Heart right ventricle (tissue), 16 donors: ENCODE results near the gene IRAK3. TPM values are rescaled to one million over a fixed set of nuclear protein-coding genes. Genes with fewer than 3 reads are reported as not detected.

Source experiments
- ATAC-seq, 8 donors: fragments of 200-7000 bp; cut with Tn5 transposase; one replicate each; pipeline ENCODE4 v1.9.1; 2020; ENCODE audit warnings: mild to moderate bottlenecking in 8 of 8, moderate library complexity in 8 of 8, moderate number of reproducible peaks in 1 of 8
- DNase-seq, 2 donors: peaks; one replicate each; pipeline ENCODE4 v3.0.0-alpha.2; 2020
- H3K27ac ChIP-seq, 10 donors: fragments of 200-600 bp; sonication (generic) in 2 of 10; one replicate each; pipeline versions ENCODE4 v1.5.0 to v1.8.0; 2020 to 2022; ENCODE audit warnings: mild to moderate bottlenecking in 3 of 10
- H3K27me3 ChIP-seq, 7 donors: fragments of 200-600 bp; one replicate each; pipeline ENCODE4 v1.8.0; 2021 to 2022; ENCODE audit warnings: mild to moderate bottlenecking in 2 of 7
- H3K36me3 ChIP-seq, 9 donors: fragments of 200-600 bp; sonication (generic) in 1 of 9; one replicate each; pipeline versions ENCODE4 v1.5.0 to v1.8.0; 2020 to 2022; ENCODE audit warnings: mild to moderate bottlenecking in 2 of 9
- H3K4me1 ChIP-seq, 9 donors: fragments of 200-600 bp; sonication (generic) in 1 of 9; one replicate each; pipeline versions ENCODE4 v1.5.0 to v1.8.0; 2020 to 2022; ENCODE audit warnings: mild to moderate bottlenecking in 4 of 9
- H3K4me3 ChIP-seq, 10 donors: fragments of 200-600 bp; sonication (generic) in 2 of 10; one replicate each; pipeline versions ENCODE4 v1.5.0 to v1.8.0; 2020 to 2022; ENCODE audit warnings: mild to moderate bottlenecking in 7 of 10, moderate library complexity in 2 of 10
- H3K9me3 ChIP-seq, 11 donors: fragments of 200-600 bp in 10 of 11; sonication (generic) in 2 of 11; one replicate each; pipeline versions ENCODE4 v1.5.0 to v1.8.0; 2013 to 2022; ENCODE audit warnings: mild to moderate bottlenecking in 2 of 11, control low read depth in 1 of 11, moderate library complexity in 1 of 11
- CTCF ChIP-seq, 9 donors: fragments of 200-600 bp; sonication (generic) in 2 of 9; IDR thresholded peaks; one replicate each; pipeline versions ENCODE4 v1.5.0 to v1.8.0; 2021 to 2022; ENCODE audit warnings: antibody characterized with exemption in 9 of 9, mild to moderate bottlenecking in 5 of 9, moderate library complexity in 1 of 9
- WGBS, 2 donors: extraction: QIAGEN DNeasy Blood & Tissue Kit; methylation state at CpG; one replicate each; pipeline ENCODE4 v1.1.7; 2013; ENCODE audit warnings: inconsistent platforms in 1 of 2; 5-methylcytosine and 5-hydroxymethylcytosine counted together
- intact Hi-C, 10 donors: fragments of 100-400 bp; cut with DNase I; formaldehyde crosslinking; loops; one replicate each; pipeline versions ENCODE4 v1.11.1 to v1.14.2; 2022
- polyA plus RNA-seq, 2 donors: library from polyadenylated mRNA; stranded (reverse); fragments of 200-250 nt; gene quantifications; one replicate each; pipeline ENCODE4 v1.2.3, GENCODE V29; 2013
- total RNA-seq, 10 donors: library from RNA; stranded (reverse); fragmentation: NEBNext Ultra II Directional in 3 of 10; extraction: Animal tissue kit (Norgen Biotek cat#: 25700) in 3 of 10; gene quantifications; one replicate each; pipeline versions ENCODE4 v1.2.1 to v1.2.4, GENCODE V29; 2021 to 2023
- donor health status: Arrhythmogenic right ventricular cardiomyopathy.
- donor health status: ischemic (EF 13 %, LVEDD 7.1; RV severe dilation, severe dysfunction).
- donor health status: healthy with polysubstance abuse.
- donor health status: DM: no; HTN: yes; CAD: no.
- donor health status: DM: no; HTN: no; CAD: no.
- donor health status: ischemic (EF 25% LVEDD 6.9; RV normal size, moderate dysfunction).
- donor health status: ischemic (EF 25% LVEDD 5.7; RV mildly dilated, moderate dysfunction).
- donor health status: healthy.
- donor health status: DM: yes; HTN: yes; CAD: no.
- donor health status: Ischemic cardiomyopathy.
- donor health status: ischemic (EF 35%, LVEDD 5.7; RV mildly dilated, moderate dysfunction).
- donor health status: nonischemic (EF 11% LVEDD 7.7; RV severe dilation, severe dysfunction).
- donor health status: DM: yes; HTN: yes; CAD: no.
- donor health status: PGD.
- donor health status: ischemic (EF 29% LVEDD 5.4; RV normal size, mild dysfunction).
- donor health status: nonischemic (EF 23%, LVEDD 6.1; RV moderate dilation, normal function).

The IRAK3 gene
- total and polyA plus RNA-seq, 12 donors, result 2.8 to 9.3 (median 4.3) TPM

- no peak for DNase-seq
- no peak for ATAC-seq
- intact Hi-C loops, result loop anchor here in 4 of 10 donors (1.0 to 10.0 kb wide), 3 partner anchors 19 to 45 kb away; partner anchors contain the start of gene TMBIM4 (in 1 of the 4)
- H3K27ac ChIP-seq, result peak overlapping the region; percentile 80 to 99 (median 92)
- TF ChIP-seq CTCF (IDR thresholded peaks at IDR 0.05), result no peak
- 44 to 63% methylated on average over 6 of the region's 6 CpGs for WGBS, 2 donors
- H3K4me3 ChIP-seq, result peak overlapping the region; percentile 1 to 73 (median 62)
- H3K36me3 ChIP-seq, result no peaks in the 10 kb centered on the region
- no peaks in the 10 kb centered on the region for H3K9me3 ChIP-seq
- H3K4me1 ChIP-seq, result peaks cover 0 to 57% (median 18%) of the 10 kb centered on the region in 9 donors
- peaks cover 0 to 8% (median 3%) of the 10 kb centered on the region in 7 donors for H3K27me3 ChIP-seq
Measured at GRCh38 chr12:66189889-66190288, 875 bp downstream of the IRAK3 start.

- H3K9me3 ChIP-seq, result no peaks in the 10 kb centered on the region
- 60 to 88% methylated on average over 1 of the region's 1 CpG for WGBS, 2 donors
- no peaks in the 10 kb centered on the region for H3K36me3 ChIP-seq
- no peak for ATAC-seq
- intact Hi-C loops, result loop anchor here in 1 of 10 donors (2.0 kb wide), 1 partner anchor 20 kb away; no protein-coding TSS in a partner anchor
- peaks cover 0 to 8% (median 3%) of the 10 kb centered on the region in 7 donors for H3K27me3 ChIP-seq
- no peak for TF ChIP-seq CTCF (IDR thresholded peaks at IDR 0.05)
- no peak for DNase-seq
- H3K4me3 ChIP-seq, result peak overlapping the region in 7 of 10 donors; percentile 55 to 73 (median 63)
- peaks cover 0 to 65% (median 18%) of the 10 kb centered on the region in 9 donors for H3K4me1 ChIP-seq
- peak overlapping the region in 5 of 10 donors; percentile 90 to 99 (median 95) for H3K27ac ChIP-seq
Measured at GRCh38 chr12:66190519-66191370, 1.7 kb downstream of the IRAK3 start.

- H3K27me3 ChIP-seq, result peaks cover 0 to 8% (median 3%) of the 10 kb centered on the region in 7 donors
- intact Hi-C loops, result loop anchor here in 1 of 10 donors (2.0 kb wide), 1 partner anchor 21 kb away; no protein-coding TSS in a partner anchor
- no peaks in the 10 kb centered on the region for H3K9me3 ChIP-seq
- no peak for TF ChIP-seq CTCF (IDR thresholded peaks at IDR 0.05)
- no peaks in the 10 kb centered on the region for H3K36me3 ChIP-seq
- no peak for ATAC-seq
- peak overlapping the region in 1 of 10 donors; percentile 95 for H3K27ac ChIP-seq
- H3K4me3 ChIP-seq, result peak overlapping the region in 1 of 10 donors; percentile 66
- WGBS, 2 donors, result 79 to 83% methylated on average over 7 of the region's 7 CpGs
- no peak for DNase-seq
- peaks cover 0 to 74% (median 22%) of the 10 kb centered on the region in 9 donors for H3K4me1 ChIP-seq
Measured at GRCh38 chr12:66191547-66192126, 2.6 kb downstream of the IRAK3 start.

- Histone ChIP-seq H3K27me3 (peaks cover 0 to under 1% (median 0%) of the 10 kb centered on the region in 7 donors), H3K4me3 (no peak overlapping the region), H3K36me3 (no peaks in the 10 kb centered on the region), H3K9me3 (no peaks in the 10 kb centered on the region), H3K27ac (peak overlapping the region in 1 of 10 donors; percentile 64), H3K4me1 (peaks cover 0 to 81% (median 29%) of the 10 kb centered on the region in 9 donors)
- WGBS, 2 donors, result 97% methylated on average over 2 of the region's 2 CpGs
- ATAC-seq (no peak), DNase-seq (no peak)
- TF ChIP-seq CTCF (IDR thresholded peaks at IDR 0.05), result no peak
- intact Hi-C loops, result no loop called here
Measured at GRCh38 chr12:66194122-66194521, 5.1 kb downstream of the IRAK3 start.
